ENCODE measurements around the gene SEC14L1. TPM values are rescaled to one million over a fixed set of nuclear protein-coding genes. Genes with fewer than 3 reads are reported as not detected.
"Not testable (repeated sequence)": the region's sequence is repeated elsewhere in the genome, so short reads cannot be mapped to it uniquely, and the experiment has no call there.

SEC14L1 gene
- polyA plus RNA-seq, 3 donors: 90.9 to 112 (median 95.6) TPM

GRCh38 chr17:77109764-77110359 is 30.9 kb upstream of the SEC14L1 start:
- peak in 9 of 11 donors; percentile 62 to 86 (median 77) for DNase-seq (ENCODE audit: extremely low read depth in 1 of 11, low read depth in 9 of 11, low spot score in 4 of 11)

GRCh38 chr17:77111165-77111933 is 29.4 kb upstream of the SEC14L1 start:
- not testable (repeated sequence) for DNase-seq (ENCODE audit: extremely low read depth in 1 of 11, low read depth in 9 of 11, low spot score in 4 of 11)

- no peak for DNase-seq (ENCODE audit: extremely low read depth in 1 of 11, low read depth in 9 of 11, low spot score in 4 of 11)
Measured at GRCh38 chr17:77111934-77112296, 28.9 kb upstream of the SEC14L1 start.

GRCh38 chr17:77115510-77115909 is 25.3 kb upstream of the SEC14L1 start:
- DNase-seq (ENCODE audit: extremely low read depth in 1 of 11, low read depth in 9 of 11, low spot score in 4 of 11): no peak

GRCh38 chr17:77115947-77116346 is 24.8 kb upstream of the SEC14L1 start:
- no peak for DNase-seq (ENCODE audit: extremely low read depth in 1 of 11, low read depth in 9 of 11, low spot score in 4 of 11)

- no peak for DNase-seq (ENCODE audit: extremely low read depth in 1 of 11, low read depth in 9 of 11, low spot score in 4 of 11)
Measured at GRCh38 chr17:77116371-77116860, 24.4 kb upstream of the SEC14L1 start.

GRCh38 chr17:77117415-77117814 is 23.4 kb upstream of the SEC14L1 start:
- no peak for DNase-seq (ENCODE audit: extremely low read depth in 1 of 11, low read depth in 9 of 11, low spot score in 4 of 11)

GRCh38 chr17:77118251-77118928 is 22.4 kb upstream of the SEC14L1 start:
- DNase-seq (ENCODE audit: extremely low read depth in 1 of 11, low read depth in 9 of 11, low spot score in 4 of 11): no peak

- no peak for DNase-seq (ENCODE audit: extremely low read depth in 1 of 11, low read depth in 9 of 11, low spot score in 4 of 11)
Measured at GRCh38 chr17:77119668-77120301, 21.0 kb upstream of the SEC14L1 start.

- DNase-seq (ENCODE audit: extremely low read depth in 1 of 11, low read depth in 9 of 11, low spot score in 4 of 11): no peak
Measured at GRCh38 chr17:77120868-77121267, 19.9 kb upstream of the SEC14L1 start.

- DNase-seq (ENCODE audit: extremely low read depth in 1 of 11, low read depth in 9 of 11, low spot score in 4 of 11): peak in 1 of 11 donors; percentile 42
Measured at GRCh38 chr17:77124192-77124889, 16.4 kb upstream of the SEC14L1 start.

- DNase-seq (ENCODE audit: extremely low read depth in 1 of 11, low read depth in 9 of 11, low spot score in 4 of 11): no peak
Measured at GRCh38 chr17:77125432-77125901, 15.3 kb upstream of the SEC14L1 start.

GRCh38 chr17:77126519-77126918 is 14.2 kb upstream of the SEC14L1 start:
- DNase-seq (ENCODE audit: extremely low read depth in 1 of 11, low read depth in 9 of 11, low spot score in 4 of 11): no peak

GRCh38 chr17:77127735-77128361 is 12.9 kb upstream of the SEC14L1 start:
- no peak for DNase-seq (ENCODE audit: extremely low read depth in 1 of 11, low read depth in 9 of 11, low spot score in 4 of 11)

GRCh38 chr17:77128896-77129567 is 11.7 kb upstream of the SEC14L1 start:
- no peak for DNase-seq (ENCODE audit: extremely low read depth in 1 of 11, low read depth in 9 of 11, low spot score in 4 of 11)

- DNase-seq (ENCODE audit: extremely low read depth in 1 of 11, low read depth in 9 of 11, low spot score in 4 of 11): no peak
Measured at GRCh38 chr17:77129568-77130301, 11.0 kb upstream of the SEC14L1 start.

GRCh38 chr17:77130525-77130924 is 10.2 kb upstream of the SEC14L1 start:
- DNase-seq (ENCODE audit: extremely low read depth in 1 of 11, low read depth in 9 of 11, low spot score in 4 of 11): no peak

Data from renal cortex interstitium (tissue), 11 donors.